Renal pelvis (tissue), 4 donors: ENCODE results near the gene ANKRD44. TPM values are rescaled to one million over a fixed set of nuclear protein-coding genes. Genes with fewer than 3 reads are reported as not detected.
"Not testable (repeated sequence)": the region's sequence is repeated elsewhere in the genome, so short reads cannot be mapped to it uniquely, and the experiment has no call there.

Source experiments
- DNase-seq: peaks from one replicate; pipeline ENCODE4 v3.0.0-alpha.2; 2013
- polyA plus RNA-seq, 3 donors: library from polyadenylated mRNA; unstranded; fragments of 120-200 nt; gene quantifications; one replicate each; pipeline ENCODE4 v1.2.1, GENCODE V29; 2013; ENCODE audit not compliant: insufficient read length in 3 of 3

The ANKRD44 gene
- polyA plus RNA-seq, 3 donors, result 8.8 to 13.3 (median 12.6) TPM

DNA sequence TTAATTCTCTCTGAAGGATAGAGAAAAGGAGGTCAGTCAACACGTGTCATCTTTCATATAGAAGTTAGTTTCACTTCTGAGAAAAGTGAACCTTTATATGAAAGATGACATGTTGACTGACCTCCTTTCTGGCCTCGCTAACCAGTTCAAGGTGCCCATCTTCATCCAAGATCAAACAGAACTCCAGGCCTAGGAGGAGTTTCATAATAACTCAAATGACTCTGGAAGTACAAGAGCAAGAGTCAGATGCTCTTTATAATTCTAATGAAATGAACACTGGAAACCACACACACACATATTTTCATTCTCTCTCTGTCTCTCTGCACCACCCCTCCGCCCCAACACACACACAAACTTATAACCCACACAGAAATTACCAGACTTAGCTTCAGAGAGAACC lies 16.3 kb downstream of the ANKRD44 start:
- no peak for DNase-seq

DNA sequence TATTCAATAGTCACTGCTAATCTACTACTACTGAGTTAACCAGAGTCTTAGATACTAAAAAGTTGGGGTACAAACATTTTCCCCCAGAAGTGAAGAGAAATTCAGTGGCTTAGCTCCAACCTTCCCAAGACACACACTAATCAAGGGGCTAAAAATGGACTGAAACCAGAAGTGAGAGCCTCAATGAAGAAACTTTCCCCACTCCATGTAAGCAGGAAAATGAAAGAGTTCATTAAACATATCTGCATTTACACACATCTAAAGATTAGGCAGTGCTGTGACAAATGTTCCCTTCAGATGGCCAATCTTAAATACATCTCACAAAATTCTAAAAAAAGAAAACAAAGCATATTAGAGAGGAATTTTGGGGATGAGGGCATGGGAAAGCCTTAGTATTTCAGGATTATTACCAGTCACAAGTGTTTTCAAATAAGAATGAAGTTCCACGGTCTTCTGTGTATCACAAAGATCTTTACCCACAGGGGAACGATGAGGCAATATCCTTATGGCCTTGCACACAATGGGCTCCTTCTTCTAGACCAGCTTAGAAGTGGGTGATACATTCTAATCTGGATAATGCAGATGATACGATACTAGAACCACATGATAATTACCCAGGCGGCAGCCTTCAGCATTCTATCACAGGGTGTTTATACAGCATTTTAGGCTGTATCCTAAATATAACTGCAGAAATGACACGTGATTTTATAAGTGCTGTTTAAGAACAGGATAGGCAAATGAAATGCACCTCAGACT lies 17.1 kb downstream of the ANKRD44 start:
- DNase-seq, result no peak

DNA sequence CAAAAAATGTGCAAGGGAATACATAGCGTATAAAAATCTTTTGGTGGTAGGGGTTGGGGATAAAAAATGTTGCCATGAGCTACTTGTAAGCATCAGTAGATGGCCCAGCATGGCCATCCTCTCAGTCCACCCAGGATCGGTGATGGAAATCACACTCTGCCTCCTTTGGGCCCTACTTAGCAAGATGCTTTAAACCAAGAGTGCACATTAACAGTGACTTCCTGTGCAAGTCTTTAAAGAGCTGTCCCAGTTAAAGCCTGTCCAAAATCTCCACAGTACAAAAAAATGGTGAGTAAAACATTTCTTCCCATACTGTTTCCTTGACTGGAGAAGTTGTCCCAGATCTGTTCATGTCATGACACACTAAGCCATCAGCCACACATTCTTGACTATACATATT lies 18.0 kb downstream of the ANKRD44 start:
- no peak for DNase-seq

- not testable (repeated sequence) for DNase-seq
These were observed 23.0 kb downstream of the ANKRD44 start for GRCh38 chr2:197287596-197287932.

DNA sequence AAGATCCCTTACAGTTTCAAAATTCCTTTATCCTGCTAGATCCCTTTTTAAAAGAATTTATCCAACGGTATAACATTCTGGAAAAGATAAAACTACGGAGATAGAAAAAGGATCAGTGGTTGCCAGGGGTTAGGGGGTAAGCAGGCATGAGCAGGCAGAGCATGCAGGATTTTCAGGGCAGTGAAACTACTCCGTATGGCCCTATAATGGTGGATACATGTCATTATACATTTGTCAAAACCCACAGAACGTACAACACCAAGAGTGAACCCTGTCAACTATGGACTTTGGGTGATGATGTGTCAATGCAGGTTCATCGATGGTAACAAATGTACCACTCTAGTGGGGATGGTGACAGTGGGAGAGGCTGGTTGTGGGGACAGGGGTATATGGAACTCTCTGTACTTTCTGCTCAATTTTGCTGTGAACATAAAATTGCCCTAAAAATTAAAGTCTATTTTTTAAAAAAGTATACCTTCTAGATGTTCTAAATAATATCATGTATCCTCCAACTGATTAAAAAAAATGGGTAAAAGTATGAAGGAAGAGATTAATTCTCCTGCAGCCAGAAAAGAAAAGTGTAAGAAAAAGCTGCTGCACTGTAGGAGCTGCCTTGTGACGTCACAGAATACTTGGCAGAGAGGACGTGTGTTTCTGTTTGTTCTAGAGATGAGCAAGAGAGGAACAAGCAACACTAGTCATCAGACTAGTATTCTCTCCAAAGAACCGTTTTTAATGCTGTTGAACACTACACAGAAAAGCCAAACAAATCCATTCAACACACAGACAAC lies 23.6 kb downstream of the ANKRD44 start:
- DNase-seq, result no peak

- DNase-seq, result no peak
These were observed 25.2 kb downstream of the ANKRD44 start for GRCh38 chr2:197285361-197285760.

DNA sequence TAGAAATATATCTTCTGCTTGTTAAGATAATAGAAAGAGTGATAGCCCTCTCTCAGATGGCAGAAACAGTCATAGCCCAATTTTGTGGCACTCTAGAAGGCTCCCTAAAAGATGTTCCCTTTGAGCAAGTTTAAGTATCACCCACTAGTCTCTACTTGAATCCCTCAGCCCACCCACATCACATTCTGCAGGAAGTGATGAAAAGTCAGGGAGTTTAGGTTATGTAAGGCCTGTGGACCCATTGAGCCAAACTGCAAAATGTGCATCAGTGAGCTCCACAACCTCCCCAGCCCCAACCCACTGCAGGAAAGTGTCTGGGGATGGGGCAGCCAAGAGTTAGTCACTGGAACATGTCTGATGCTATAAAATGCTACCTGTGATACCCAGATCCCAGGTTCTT lies 25.6 kb downstream of the ANKRD44 start:
- DNase-seq, result no peak

DNA sequence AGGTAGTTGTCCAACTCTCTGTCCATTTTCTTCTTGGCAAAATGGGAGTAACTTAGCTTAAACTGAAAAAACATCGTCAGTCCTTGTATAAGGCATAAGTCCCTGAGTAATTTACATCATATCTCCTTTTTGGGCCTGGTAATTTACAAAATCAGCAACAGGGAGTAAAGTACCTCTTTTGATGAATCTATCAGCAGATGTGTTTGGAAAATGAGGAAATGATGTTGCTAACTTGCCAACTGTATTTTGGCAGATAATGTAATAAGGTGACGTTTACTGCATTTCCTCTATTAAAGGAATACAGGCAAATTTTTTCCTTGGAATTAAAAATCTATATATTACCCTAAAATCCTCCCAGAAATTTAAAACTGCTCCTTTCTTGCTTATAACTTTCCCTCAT lies 29.2 kb downstream of the ANKRD44 start:
- no peak for DNase-seq

DNA sequence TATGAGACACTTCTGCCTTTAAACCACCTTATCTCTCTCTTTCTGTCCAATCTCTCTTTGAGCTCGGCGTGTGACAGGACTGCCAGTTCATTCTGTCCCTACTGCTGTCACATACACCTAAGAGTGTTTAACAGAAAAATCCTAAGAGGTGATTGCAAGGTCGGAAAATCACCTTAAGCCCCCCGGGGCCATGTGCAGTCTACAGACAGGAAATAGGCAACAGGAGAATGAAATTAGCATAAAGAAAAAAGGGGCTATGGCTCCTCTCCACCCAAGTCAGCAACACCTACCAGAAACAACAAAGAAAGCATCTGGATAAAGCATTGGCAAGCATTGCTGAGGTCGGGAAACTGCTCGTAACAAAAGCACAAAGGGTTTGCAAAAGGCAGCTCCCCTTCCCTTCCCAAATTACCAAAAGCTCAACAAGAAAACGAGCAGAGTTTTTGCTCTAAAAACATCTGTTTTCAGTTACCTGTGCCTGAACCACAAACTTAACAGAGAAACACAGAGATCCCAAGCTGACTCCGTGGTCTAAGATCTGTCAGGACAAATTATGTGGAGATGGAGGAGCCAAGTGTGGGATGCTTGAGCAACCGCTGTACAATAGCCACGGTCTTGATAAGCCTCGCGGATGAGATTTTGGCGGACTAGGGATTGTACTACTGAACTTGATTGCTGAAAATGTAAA lies 30.4 kb downstream of the ANKRD44 start:
- no peak for DNase-seq

GRCh38 chr2:197278799-197279763 lies 31.5 kb downstream of the ANKRD44 start:
- DNase-seq, result no peak

DNA sequence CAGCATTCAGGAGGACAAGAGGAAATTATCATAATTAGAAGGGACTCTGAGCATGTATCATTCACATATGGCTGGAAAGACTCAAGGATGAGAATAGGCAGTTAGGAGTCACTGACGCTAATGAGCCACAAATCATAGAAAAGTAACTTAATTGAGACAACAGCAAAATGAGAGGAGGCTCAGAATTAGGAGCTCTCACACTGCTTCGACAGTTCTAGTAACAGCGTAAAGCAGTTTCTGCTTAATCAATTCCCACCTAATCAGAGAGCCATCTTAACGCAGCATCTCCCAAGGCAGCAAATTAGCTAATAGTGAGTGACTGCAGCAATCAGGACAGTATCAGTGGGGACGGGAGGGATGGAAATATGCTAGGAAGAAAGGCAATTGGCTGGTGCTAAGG lies 32.8 kb downstream of the ANKRD44 start:
- no peak for DNase-seq

DNA sequence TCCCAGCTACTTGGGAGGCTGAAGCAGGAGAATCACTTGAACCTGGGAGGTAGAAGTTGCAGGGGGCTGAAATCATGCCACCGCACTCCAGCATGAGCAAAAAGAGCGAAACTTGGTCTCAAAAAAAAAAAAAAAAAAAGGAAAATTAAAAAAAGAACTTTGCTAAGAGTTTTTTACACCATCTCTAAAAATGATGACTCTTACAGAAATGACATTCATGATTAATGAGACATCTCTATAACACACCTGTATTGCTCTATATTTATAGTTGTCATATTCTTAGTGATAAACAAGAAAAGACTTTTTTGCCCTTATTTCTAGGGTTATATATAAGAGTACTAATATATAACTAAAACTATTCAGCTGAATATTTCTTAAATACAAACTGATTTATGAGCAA lies 34.4 kb downstream of the ANKRD44 start:
- no peak for DNase-seq

- DNase-seq, result no peak
These were observed 35.6 kb downstream of the ANKRD44 start for GRCh38 chr2:197274937-197275336.

GRCh38 chr2:197274349-197274748 lies 36.2 kb downstream of the ANKRD44 start:
- no peak for DNase-seq

DNA sequence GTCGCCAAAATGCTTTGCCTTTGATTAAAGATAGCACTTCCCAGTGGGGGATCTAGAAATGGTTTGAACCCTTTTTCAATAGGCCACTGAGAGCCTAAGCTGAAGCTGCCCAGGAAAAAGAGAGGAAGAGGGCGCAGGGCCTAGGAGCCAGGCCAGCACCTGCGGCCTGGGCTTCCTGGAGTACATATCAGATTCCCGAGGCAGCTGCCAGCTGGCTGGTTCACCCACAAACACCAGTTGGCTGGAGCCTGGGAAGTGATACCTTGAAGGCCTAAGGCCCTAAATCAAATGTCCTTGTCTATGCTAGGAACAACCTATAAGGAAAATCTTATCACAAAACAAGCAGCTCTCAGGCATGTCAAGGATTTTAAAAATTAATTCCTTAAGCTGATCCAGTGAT lies 37.1 kb downstream of the ANKRD44 start:
- DNase-seq, result no peak

GRCh38 chr2:197270601-197271000 lies 40.0 kb downstream of the ANKRD44 start:
- DNase-seq, result no peak

- DNase-seq, result no peak
These were observed 40.8 kb downstream of the ANKRD44 start for GRCh38 chr2:197269815-197270214.

DNA sequence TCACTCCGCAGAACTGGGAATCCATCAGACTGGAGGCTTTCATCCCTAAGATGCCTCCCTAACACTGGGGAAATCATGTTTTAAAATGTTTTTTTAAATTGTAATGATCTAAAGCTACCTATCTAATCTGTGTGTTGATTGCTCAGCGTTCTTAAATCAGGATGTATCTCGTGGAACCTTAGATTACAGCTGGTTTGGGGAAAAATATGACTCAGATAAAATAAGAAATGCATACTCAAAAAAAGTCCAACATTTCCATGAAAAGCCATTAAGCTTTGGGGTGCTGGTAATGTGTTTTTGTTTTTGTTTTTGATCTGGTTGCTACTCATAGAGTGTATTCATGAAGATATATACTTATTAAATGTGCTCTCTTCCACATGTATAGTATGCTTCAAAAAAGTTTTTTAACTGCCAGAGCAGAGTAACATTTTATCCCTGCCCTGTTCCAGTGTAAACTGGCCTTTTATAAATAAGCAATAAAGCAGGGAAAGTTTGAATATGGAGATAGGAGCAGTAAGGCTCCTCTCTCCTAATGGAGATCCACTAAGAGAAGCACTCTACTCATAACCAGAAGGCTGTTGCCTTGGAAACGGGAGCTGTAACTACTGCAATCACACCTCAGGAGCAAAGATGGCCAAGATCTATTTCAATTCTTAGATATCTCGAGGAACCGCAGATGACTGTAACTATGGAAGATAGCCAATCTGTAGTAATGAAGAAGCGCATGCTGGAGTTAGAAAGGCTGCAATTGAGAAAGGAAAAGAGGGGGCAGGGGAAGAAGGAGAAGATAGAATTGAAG lies 41.6 kb downstream of the ANKRD44 start:
- no peak for DNase-seq

DNA sequence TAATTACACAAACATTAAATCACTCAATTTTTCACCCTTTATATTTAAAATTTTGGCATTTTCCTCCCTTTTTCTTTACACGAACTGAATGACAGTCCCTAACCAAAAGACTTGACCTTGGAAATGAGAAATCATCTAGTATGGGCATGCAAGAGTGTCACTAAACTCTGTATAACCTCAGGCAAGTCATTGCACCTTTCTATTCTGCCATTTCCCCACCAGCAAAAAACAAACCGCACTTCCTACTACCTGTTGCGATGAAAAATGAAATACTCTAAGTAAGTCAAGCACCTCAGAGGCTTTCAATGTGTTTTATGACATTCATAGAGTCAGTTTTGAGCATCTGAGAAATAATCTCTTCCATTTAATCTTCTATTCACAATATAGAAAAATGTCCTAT lies 44.1 kb downstream of the ANKRD44 start:
- no peak for DNase-seq

GRCh38 chr2:197265924-197266323 lies 44.7 kb downstream of the ANKRD44 start:
- DNase-seq, result no peak

GRCh38 chr2:197265036-197265435 lies 45.5 kb downstream of the ANKRD44 start:
- no peak for DNase-seq
